ENCODE measurements around the gene XBP1. TPM values are rescaled to one million over a fixed set of nuclear protein-coding genes. Genes with fewer than 3 reads are reported as not detected.

XBP1 gene
- polyA plus RNA-seq, 1 of the 3 experiments (the other 2 are of a cell fraction): 55.6 TPM

- Histone ChIP-seq H3K27ac (ENCODE audit: low read depth in 2 of 2, low read length in 1 of 2) (no peak overlapping the region), H3K4me2 (no peak overlapping the region), H3K4me1 (ENCODE audit: control insufficient read depth in 1 of 2, insufficient read depth in 2 of 2, low read depth in 1 of 2, low read length in 1 of 2) (no peaks in the 10 kb centered on the region), H3F3A (replicated peaks; ENCODE audit: insufficient read depth) (peaks cover 4% of the 10 kb centered on the region), H3K27me3 (ENCODE audit: insufficient read depth) (no peaks in the 10 kb centered on the region), H3K9me2 (no peaks in the 10 kb centered on the region), H3K79me2 (ENCODE audit: insufficient read depth) (peaks cover 68% of the 10 kb centered on the region), H3K4me3 (ENCODE audit: low read depth in 2 of 2, low read length in 1 of 2) (no peak overlapping the region), H3K9me3 (no peaks in the 10 kb centered on the region), H3K9ac (no peak overlapping the region), H2AFZ (ENCODE audit: low read depth) (no peak overlapping the region), H3K36me3 (replicated peaks in 1 of 2; ENCODE audit: control insufficient read depth in 1 of 2, insufficient read depth in 2 of 2, low read length in 1 of 2) (peaks cover 15 to 78% of the 10 kb centered on the region in 2 experiments), H4K20me1 (ENCODE audit: insufficient read depth) (peaks cover 20% of the 10 kb centered on the region; the same call in 1 of the 2 replicates)
- ChIA-PET CTCF (interaction anchor here (1.3 to 1.5 kb wide), 4 partner anchors 8 to 49 kb away, joined by 3 to 4 read pairs (median 4); partner anchors contain the start of gene CCDC117), POLR2A (interaction anchor here (1.3 kb wide), 1 partner anchor 20 kb away, joined by 4 read pairs; the partner anchor contains the start of gene XBP1)
- WGBS (ENCODE audit: low lambda C conversion rate): 100% methylated on average over 1 of the region's 1 CpG
- no peak for DNase-seq
- no peak for TF ChIP-seq FOXM1 (IDR thresholded peaks at IDR 0.05; ENCODE audit: low read depth)
- no peak for TF ChIP-seq ELF1 (IDR thresholded peaks at IDR 0.05)
- TF ChIP-seq YY1 (IDR thresholded peaks at IDR 0.05; ENCODE audit: low read depth): no peak
- TF ChIP-seq RCOR1 (IDR thresholded peaks at IDR 0.05; ENCODE audit: low read length): no peak
- TF ChIP-seq TCF12 (IDR thresholded peaks at IDR 0.05): no peak
- no peak for TF ChIP-seq RFX5 (IDR thresholded peaks at IDR 0.05; ENCODE audit: low read length)
- no peak for TF ChIP-seq MEF2A (IDR thresholded peaks at IDR 0.05; ENCODE audit: borderline replicate concordance, low read depth)
- no peak for TF ChIP-seq SIN3A (IDR thresholded peaks at IDR 0.05; ENCODE audit: borderline replicate concordance, low read depth, low read length)
- TF ChIP-seq EZH2phosphoT487 (IDR thresholded peaks at IDR 0.05; ENCODE audit: borderline replicate concordance, low read depth): no peak
- no peak for TF ChIP-seq ZBTB33 (IDR thresholded peaks at IDR 0.05; ENCODE audit: borderline replicate concordance, low read depth)
- no peak for TF ChIP-seq RXRA (IDR thresholded peaks at IDR 0.05; ENCODE audit: borderline replicate concordance, low read depth)
- no peak for TF ChIP-seq TAF1 (IDR thresholded peaks at IDR 0.05; ENCODE audit: borderline replicate concordance, low read depth, low read length)
- no peak for TF ChIP-seq RAD21 (IDR thresholded peaks at IDR 0.05; ENCODE audit: low read length)
- no peak for TF ChIP-seq POLR2AphosphoS5 (IDR thresholded peaks at IDR 0.05; ENCODE audit: low read depth, low read length)
- TF ChIP-seq IRF3 (IDR thresholded peaks at IDR 0.05; ENCODE audit: low read depth, low read length): no peak
- no peak for TF ChIP-seq MAX (IDR thresholded peaks at IDR 0.05; ENCODE audit: low read depth)
- no peak for TF ChIP-seq CTCF (IDR thresholded peaks at IDR 0.05)
- no peak for TF ChIP-seq USF1 (IDR thresholded peaks at IDR 0.05; ENCODE audit: borderline replicate concordance, low read depth)
Observed at GRCh38 chr22:28780296-28780695, 20.1 kb downstream of the XBP1 start.
